ENCODE measurements around the gene CDCP1.

The CDCP1 gene

DNA sequence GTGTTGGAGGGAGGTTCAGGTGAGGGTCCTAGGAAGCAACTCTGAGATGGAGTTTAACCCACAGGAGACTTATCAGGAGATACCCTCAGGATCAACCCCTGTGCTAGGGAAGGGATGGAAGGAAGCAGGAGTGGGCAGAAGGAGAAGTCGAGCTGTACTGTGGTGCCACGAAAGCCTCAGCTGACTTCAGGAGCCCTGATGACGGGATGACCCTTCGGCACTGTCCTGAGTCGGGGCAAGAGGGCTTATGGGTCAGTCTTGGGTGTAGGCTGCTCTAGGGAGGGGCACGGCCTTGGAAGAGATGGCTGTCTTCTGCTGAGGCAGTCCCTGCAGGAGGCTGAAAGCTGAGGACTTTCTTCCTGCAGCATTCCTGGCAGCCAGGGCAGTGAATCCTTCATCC is 112.4 kb downstream of the CDCP1 start:
- Mint-ChIP-seq H3K4me1 (peaks cover 31% of the 10 kb centered on the region), H3K27me3 (ENCODE audit: low read depth, poor library complexity) (peaks cover 48% of the 10 kb centered on the region), H3K9me3 (no peaks in the 10 kb centered on the region), H3K27ac (no peak overlapping the region), H3K4me3 (no peak overlapping the region), H3K36me3 (ENCODE audit: low read depth) (no peaks in the 10 kb centered on the region)
- DNase-seq: no peak
- TF ChIP-seq, protein P1, sequence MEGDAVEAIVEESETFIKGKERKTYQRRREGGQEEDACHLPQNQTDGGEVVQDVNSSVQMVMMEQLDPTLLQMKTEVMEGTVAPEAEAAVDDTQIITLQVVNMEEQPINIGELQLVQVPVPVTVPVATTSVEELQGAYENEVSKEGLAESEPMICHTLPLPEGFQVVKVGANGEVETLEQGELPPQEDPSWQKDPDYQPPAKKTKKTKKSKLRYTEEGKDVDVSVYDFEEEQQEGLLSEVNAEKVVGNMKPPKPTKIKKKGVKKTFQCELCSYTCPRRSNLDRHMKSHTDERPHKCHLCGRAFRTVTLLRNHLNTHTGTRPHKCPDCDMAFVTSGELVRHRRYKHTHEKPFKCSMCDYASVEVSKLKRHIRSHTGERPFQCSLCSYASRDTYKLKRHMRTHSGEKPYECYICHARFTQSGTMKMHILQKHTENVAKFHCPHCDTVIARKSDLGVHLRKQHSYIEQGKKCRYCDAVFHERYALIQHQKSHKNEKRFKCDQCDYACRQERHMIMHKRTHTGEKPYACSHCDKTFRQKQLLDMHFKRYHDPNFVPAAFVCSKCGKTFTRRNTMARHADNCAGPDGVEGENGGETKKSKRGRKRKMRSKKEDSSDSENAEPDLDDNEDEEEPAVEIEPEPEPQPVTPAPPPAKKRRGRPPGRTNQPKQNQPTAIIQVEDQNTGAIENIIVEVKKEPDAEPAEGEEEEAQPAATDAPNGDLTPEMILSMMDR (IDR thresholded peaks at IDR 0.05): no peak
